Stimulated activated CD4-positive, alpha-beta T cell treated with anti-CD3 and anti-CD28 coated beads, Interleukin-1b, Interleukin-23, amount 100 ng/mL, for 4 hours (primary cell): Measurements from ENCODE around the gene SMNDC1.
"Not testable (repeated sequence)": the region's sequence is repeated elsewhere in the genome, so short reads cannot be mapped to it uniquely, and the experiment has no call there.

Source experiments
- DNase-seq, 2 donors: peaks; one replicate each; pipeline ENCODE4 v3.0.0-alpha.2; 2020; ENCODE audit warnings: low read depth in 2 of 2

SMNDC1 gene

GRCh38 chr10:110304780-110305421 is at the start of gene SMNDC1:
Gene SMNDC1 (minus strand): TSS chr10:110304920. CDS start chr10:110303587, 1,333 bp downstream.
- peak; percentile 94 to 96 for DNase-seq

GRCh38 chr10:110354322-110354766 is 49.6 kb upstream of the SMNDC1 start:
- peak; percentile 71 to 72 for DNase-seq

GRCh38 chr10:110353244-110354119 is 48.8 kb upstream of the SMNDC1 start:
- DNase-seq: no peak

- DNase-seq: no peak
Measured at GRCh38 chr10:110352930-110353243, 48.2 kb upstream of the SMNDC1 start.

GRCh38 chr10:110350812-110351211 is 46.1 kb upstream of the SMNDC1 start:
- no peak for DNase-seq

GRCh38 chr10:110349831-110350230 is 45.1 kb upstream of the SMNDC1 start:
- no peak for DNase-seq

GRCh38 chr10:110349386-110349785 is 44.7 kb upstream of the SMNDC1 start:
- no peak for DNase-seq

- DNase-seq: no peak
Measured at GRCh38 chr10:110348336-110348735, 43.6 kb upstream of the SMNDC1 start.

- DNase-seq: no peak
Measured at GRCh38 chr10:110346914-110347313, 42.2 kb upstream of the SMNDC1 start.

GRCh38 chr10:110345286-110345685 is 40.6 kb upstream of the SMNDC1 start:
- no peak for DNase-seq

- no peak for DNase-seq
Measured at GRCh38 chr10:110344622-110345021, 39.9 kb upstream of the SMNDC1 start.

GRCh38 chr10:110343947-110344346 is 39.2 kb upstream of the SMNDC1 start:
- DNase-seq: no peak

GRCh38 chr10:110340816-110341215 is 36.1 kb upstream of the SMNDC1 start:
- no peak for DNase-seq

GRCh38 chr10:110340122-110340521 is 35.4 kb upstream of the SMNDC1 start:
- no peak for DNase-seq

GRCh38 chr10:110337906-110338305 is 33.2 kb upstream of the SMNDC1 start:
- DNase-seq: no peak

GRCh38 chr10:110337401-110337800 is 32.7 kb upstream of the SMNDC1 start:
- no peak for DNase-seq

GRCh38 chr10:110336111-110336721 is 31.5 kb upstream of the SMNDC1 start:
- no peak for DNase-seq

GRCh38 chr10:110335314-110336064 is 30.8 kb upstream of the SMNDC1 start:
- no peak for DNase-seq

GRCh38 chr10:110334061-110334656 is 29.4 kb upstream of the SMNDC1 start:
- DNase-seq: no peak

GRCh38 chr10:110331226-110331795 is 26.6 kb upstream of the SMNDC1 start:
- not testable (repeated sequence) for DNase-seq

- DNase-seq: no peak
Measured at GRCh38 chr10:110330675-110331074, 26.0 kb upstream of the SMNDC1 start.
